Measurements from ENCODE around the gene TBK1.

DNA sequence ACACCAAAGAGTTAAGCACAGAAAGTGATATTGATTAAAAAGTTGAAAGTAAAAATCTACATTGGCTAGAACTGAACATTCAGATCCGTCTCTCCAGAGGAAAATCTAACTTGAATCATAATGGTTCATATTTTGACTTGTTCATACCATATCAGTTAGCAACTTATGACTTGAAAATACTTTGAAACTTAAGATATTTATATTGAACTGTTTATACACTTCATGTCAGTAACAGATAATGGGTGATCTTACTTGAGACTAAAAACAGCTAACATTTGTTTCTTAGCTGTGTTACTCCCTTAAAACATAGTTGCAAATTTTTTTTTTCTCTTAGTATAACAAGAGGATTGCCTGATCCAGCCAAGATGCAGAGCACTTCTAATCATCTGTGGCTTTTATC lies 3.6 kb downstream of the TBK1 start:
- TF ChIP-seq, protein P1, sequence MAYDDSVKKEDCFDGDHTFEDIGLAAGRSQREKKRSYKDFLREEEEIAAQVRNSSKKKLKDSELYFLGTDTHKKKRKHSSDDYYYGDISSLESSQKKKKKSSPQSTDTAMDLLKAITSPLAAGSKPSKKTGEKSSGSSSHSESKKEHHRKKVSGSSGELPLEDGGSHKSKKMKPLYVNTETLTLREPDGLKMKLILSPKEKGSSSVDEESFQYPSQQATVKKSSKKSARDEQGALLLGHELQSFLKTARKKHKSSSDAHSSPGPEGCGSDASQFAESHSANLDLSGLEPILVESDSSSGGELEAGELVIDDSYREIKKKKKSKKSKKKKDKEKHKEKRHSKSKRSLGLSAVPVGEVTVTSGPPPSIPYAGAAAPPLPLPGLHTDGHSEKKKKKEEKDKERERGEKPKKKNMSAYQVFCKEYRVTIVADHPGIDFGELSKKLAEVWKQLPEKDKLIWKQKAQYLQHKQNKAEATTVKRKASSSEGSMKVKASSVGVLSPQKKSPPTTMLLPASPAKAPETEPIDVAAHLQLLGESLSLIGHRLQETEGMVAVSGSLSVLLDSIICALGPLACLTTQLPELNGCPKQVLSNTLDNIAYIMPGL (CRISPR knock-in tag; IDR thresholded peaks at IDR 0.05) = no peak
- TF ChIP-seq, protein P2, sequence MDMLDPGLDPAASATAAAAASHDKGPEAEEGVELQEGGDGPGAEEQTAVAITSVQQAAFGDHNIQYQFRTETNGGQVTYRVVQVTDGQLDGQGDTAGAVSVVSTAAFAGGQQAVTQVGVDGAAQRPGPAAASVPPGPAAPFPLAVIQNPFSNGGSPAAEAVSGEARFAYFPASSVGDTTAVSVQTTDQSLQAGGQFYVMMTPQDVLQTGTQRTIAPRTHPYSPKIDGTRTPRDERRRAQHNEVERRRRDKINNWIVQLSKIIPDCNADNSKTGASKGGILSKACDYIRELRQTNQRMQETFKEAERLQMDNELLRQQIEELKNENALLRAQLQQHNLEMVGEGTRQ (CRISPR knock-in tag; IDR thresholded peaks at IDR 0.05) = no peak
- TF ChIP-seq ZNF124 (CRISPR knock-in tag; IDR thresholded peaks at IDR 0.05) (no peak), ZC3H11A (IDR thresholded peaks at IDR 0.05; ENCODE audit: low read depth, low read length) (no peak), ZBTB7A (IDR thresholded peaks at IDR 0.05; ENCODE audit: borderline replicate concordance, control insufficient read depth, low read depth, low read length) (no peak), MEIS2 (IDR thresholded peaks at IDR 0.05; ENCODE audit: partially characterized antibody) (no peak), ZNF253 (CRISPR knock-in tag; conservative IDR thresholded peaks at IDR 0.05) (no peak), BRD9 (IDR thresholded peaks at IDR 0.05; ENCODE audit: low read depth, partially characterized antibody) (no peak), CBX5 (IDR thresholded peaks at IDR 0.05; ENCODE audit: borderline replicate concordance, low read depth) (no peak)
- TF ChIP-seq, protein P3, sequence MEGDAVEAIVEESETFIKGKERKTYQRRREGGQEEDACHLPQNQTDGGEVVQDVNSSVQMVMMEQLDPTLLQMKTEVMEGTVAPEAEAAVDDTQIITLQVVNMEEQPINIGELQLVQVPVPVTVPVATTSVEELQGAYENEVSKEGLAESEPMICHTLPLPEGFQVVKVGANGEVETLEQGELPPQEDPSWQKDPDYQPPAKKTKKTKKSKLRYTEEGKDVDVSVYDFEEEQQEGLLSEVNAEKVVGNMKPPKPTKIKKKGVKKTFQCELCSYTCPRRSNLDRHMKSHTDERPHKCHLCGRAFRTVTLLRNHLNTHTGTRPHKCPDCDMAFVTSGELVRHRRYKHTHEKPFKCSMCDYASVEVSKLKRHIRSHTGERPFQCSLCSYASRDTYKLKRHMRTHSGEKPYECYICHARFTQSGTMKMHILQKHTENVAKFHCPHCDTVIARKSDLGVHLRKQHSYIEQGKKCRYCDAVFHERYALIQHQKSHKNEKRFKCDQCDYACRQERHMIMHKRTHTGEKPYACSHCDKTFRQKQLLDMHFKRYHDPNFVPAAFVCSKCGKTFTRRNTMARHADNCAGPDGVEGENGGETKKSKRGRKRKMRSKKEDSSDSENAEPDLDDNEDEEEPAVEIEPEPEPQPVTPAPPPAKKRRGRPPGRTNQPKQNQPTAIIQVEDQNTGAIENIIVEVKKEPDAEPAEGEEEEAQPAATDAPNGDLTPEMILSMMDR (IDR thresholded peaks at IDR 0.05 in 2 of 3, conservative IDR thresholded peaks at IDR 0.05 in 1 of 3; ENCODE audit: insufficient read depth in 2 of 3, low read depth in 1 of 3, low read length in 3 of 3) = no peak
